HEK293 (cell line): ENCODE data around the gene CD93.

Experiments
- CTCF ChIA-PET: fragments of 350-600 bp; formaldehyde crosslinking; extraction: SDS; loops from one replicate; lab custom pipeline; 2021; ENCODE audit warnings: antibody characterized with exemption; lab: Yijun Ruan, JAX
- POLR2A ChIA-PET: fragments of 300-600 bp; formaldehyde crosslinking; extraction: SDS; loops from one replicate; lab custom pipeline; 2020; ENCODE audit warnings: antibody characterized with exemption, inconsistent platforms; lab: Yijun Ruan, JAX
- H3K27ac ChIP-seq: fragments of 200-500 bp; sonication (Bioruptor generic); 2 replicates; pipeline ENCODE4 v1.5.1; 2014; ENCODE audit warnings: low read depth, low read length, control low read depth, inconsistent platforms; ENCODE audit errors: extremely low read depth
- H3K36me3 ChIP-seq, 2 experiments: fragments of 200-500 bp in 1 of 2; sonication (Bioruptor generic) in 1 of 2; 1 replicate in 1 of 2; 2 replicates in 1 of 2; pipeline ENCODE4 v1.5.1; 2014 to 2017; ENCODE audit warnings: inconsistent platforms in 2 of 2, low read length in 2 of 2; ENCODE audit not compliant: control insufficient read depth in 2 of 2, insufficient read depth in 1 of 2
- H3K4me1 ChIP-seq: fragments of 200-500 bp; sonication (Bioruptor generic); 2 replicates; pipeline ENCODE4 v1.5.1; 2014; ENCODE audit warnings: mild to moderate bottlenecking, low read length, inconsistent platforms; ENCODE audit not compliant: control insufficient read depth, insufficient read depth
- H3K4me3 ChIP-seq: 2 replicates; pipeline ENCODE4 v1.5.1; 2011; ENCODE audit warnings: low read depth, mild to moderate bottlenecking, control low read depth, low read length, moderate library complexity
- H3K9me3 ChIP-seq: fragments of 200-500 bp; sonication (Bioruptor generic); 2 replicates; pipeline ENCODE4 v1.5.1; 2014; ENCODE audit warnings: low read depth, low read length, inconsistent platforms; ENCODE audit not compliant: control insufficient read depth, insufficient read depth
- ELK4 ChIP-seq: IDR thresholded peaks from 2 replicates; pipeline ENCODE4 v1.6.1; 2011; ENCODE audit warnings: mild to moderate bottlenecking, low read depth, low read length, borderline replicate concordance
- GLIS2 ChIP-seq: fragments of 450-650 bp; formaldehyde crosslinking; IDR thresholded peaks from 2 replicates; pipeline ENCODE4 v1.5.1; 2016; ENCODE audit warnings: missing biosample characterization, missing genetic modification characterization
- MZF1 ChIP-seq: fragments of 450-650 bp; formaldehyde crosslinking; IDR thresholded peaks from 2 replicates; pipeline ENCODE4 v1.5.1; 2017; ENCODE audit warnings: missing biosample characterization, missing genetic modification characterization, borderline replicate concordance
- ZNF114 ChIP-seq: fragments of 450-650 bp; formaldehyde crosslinking; IDR thresholded peaks from 2 replicates; pipeline ENCODE4 v1.5.0; 2017; ENCODE audit warnings: missing biosample characterization, missing genetic modification characterization
- ZNF121 ChIP-seq: fragments of 450-650 bp; formaldehyde crosslinking; IDR thresholded peaks from 2 replicates; pipeline ENCODE4 v1.5.1; 2016; ENCODE audit warnings: missing biosample characterization, missing genetic modification characterization
- ZNF221 ChIP-seq: fragments of 450-650 bp; formaldehyde crosslinking; IDR thresholded peaks from 2 replicates; pipeline ENCODE4 v1.5.1; 2017; ENCODE audit warnings: missing biosample characterization, missing genetic modification characterization, borderline replicate concordance
- ZNF26 ChIP-seq: fragments of 450-650 bp; formaldehyde crosslinking; IDR thresholded peaks from 2 replicates; pipeline ENCODE4 v1.5.1; 2016; ENCODE audit warnings: missing biosample characterization, missing genetic modification characterization
- ZNF274 ChIP-seq, 2 experiments: fragments of 200-500 bp in 1 of 2; fragments of 450-650 bp in 1 of 2; sonication (Bioruptor generic) in 1 of 2; formaldehyde crosslinking in 1 of 2; IDR thresholded peaks; 2 replicates each; pipeline versions ENCODE4 v1.5.1 to v1.6.1; 2014 to 2016; ENCODE audit warnings: borderline replicate concordance in 1 of 2, inconsistent platforms in 1 of 2, low read length in 1 of 2, missing biosample characterization in 1 of 2, missing genetic modification characterization in 1 of 2
- ZNF362 ChIP-seq: fragments of 450-650 bp; formaldehyde crosslinking; IDR thresholded peaks from 2 replicates; pipeline ENCODE4 v1.5.1; 2016; ENCODE audit warnings: missing biosample characterization, missing genetic modification characterization
- ZNF398 ChIP-seq: fragments of 450-650 bp; formaldehyde crosslinking; IDR thresholded peaks from 2 replicates; pipeline ENCODE4 v1.5.1; 2017; ENCODE audit warnings: missing biosample characterization, missing genetic modification characterization
- ZNF449 ChIP-seq: fragments of 450-650 bp; formaldehyde crosslinking; IDR thresholded peaks from 2 replicates; pipeline ENCODE4 v1.5.1; 2017; ENCODE audit warnings: missing biosample characterization, mild to moderate bottlenecking, missing genetic modification characterization, moderate library complexity
- ZNF529 ChIP-seq: fragments of 450-650 bp; formaldehyde crosslinking; IDR thresholded peaks from 2 replicates; pipeline ENCODE4 v1.5.1; 2017; ENCODE audit warnings: missing genetic modification characterization, missing biosample characterization; ENCODE audit not compliant: insufficient replicate concordance
- ZNF600 ChIP-seq: fragments of 450-650 bp; formaldehyde crosslinking; IDR thresholded peaks from 2 replicates; pipeline ENCODE4 v1.5.1; 2016; ENCODE audit warnings: missing biosample characterization, missing genetic modification characterization
- ZNF843 ChIP-seq: fragments of 450-650 bp; formaldehyde crosslinking; IDR thresholded peaks from 2 replicates; pipeline ENCODE4 v1.5.1; 2016; ENCODE audit warnings: missing biosample characterization, missing genetic modification characterization
- TF ChIP-seq, protein P1 (sequence below): fragments of 450-650 bp; formaldehyde crosslinking; IDR thresholded peaks from 2 replicates; pipeline ENCODE4 v1.5.1; 2016; ENCODE audit warnings: missing biosample characterization, missing genetic modification characterization

CD93 gene

DNA sequence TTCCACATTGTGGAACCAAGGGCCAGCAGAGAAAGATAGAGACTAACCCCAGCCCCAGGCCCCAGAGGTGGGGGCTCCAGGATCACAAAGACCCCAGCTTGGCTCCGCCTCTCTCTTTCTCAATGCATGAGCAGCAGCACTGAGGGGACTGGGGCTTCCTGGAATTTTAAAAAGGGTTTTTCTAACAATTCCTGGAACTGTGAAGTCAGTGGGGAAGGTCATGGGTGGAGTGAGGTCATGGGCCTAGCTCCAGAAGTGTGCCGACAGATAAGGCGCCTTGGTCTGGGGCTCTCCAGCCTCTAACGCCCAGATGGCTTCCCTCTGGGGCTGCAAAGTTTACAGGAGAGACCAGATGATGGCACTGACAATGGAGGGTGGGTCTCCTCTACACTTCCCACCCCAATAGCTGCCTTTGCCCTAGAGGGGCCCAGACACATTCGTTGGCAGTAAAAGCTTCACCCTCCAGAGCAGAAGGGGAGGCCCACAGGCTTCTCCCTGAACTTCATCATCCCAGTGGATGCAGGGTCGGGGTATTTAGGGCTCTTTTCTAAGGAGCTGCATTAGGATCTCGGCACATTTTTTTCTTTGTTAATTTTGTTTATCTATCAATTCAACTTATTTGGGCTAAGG lies 46.9 kb upstream of the CD93 start (continued):
- no peak for TF ChIP-seq ZNF529
- no peak for TF ChIP-seq ZNF114 (tag by site-specific recombination)
- no peak for TF ChIP-seq ZNF843 (tag by site-specific recombination)
- no peak for TF ChIP-seq GLIS2 (tag by site-specific recombination)

DNA sequence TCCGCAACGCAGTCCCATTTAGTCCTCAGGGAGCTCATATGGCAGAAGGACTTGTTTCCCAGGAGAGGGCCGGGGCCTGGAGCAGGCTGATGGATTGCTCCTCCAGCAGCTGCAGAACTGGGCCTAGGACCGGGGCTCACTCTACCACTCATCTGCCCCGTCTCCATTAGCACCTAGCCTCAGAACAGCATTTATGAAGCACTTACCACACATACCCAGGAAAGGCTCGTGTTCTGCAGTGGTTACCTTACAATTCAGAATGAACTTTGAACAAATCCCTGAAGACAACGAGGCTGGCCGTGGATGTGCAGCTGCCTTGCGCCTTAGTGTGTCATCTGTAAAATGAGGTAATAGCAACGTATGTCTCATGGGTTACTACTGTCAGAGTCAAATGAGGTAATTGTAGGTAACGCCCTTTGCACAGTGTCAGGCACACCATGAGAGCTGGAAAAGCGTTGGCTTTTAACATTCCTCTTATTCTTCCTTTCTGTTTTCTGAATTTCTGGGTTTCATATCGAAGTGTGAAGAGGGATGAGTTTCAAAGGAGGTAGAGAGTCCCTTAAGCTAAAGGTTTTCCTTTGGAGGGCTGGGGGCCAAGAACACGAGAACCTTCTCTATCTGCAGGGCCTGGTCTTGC lies 46.3 kb upstream of the CD93 start:
- Histone ChIP-seq H3K9me3 (no peaks in the 10 kb centered on the region), H3K4me3 (no peak overlapping the region), H3K27ac (no peak overlapping the region), H3K4me1 (no peaks in the 10 kb centered on the region), H3K36me3 (no peaks in the 10 kb centered on the region)
- CTCF ChIA-PET, result no interaction called here
- no peak for TF ChIP-seq ZNF362
- no peak for TF ChIP-seq MZF1 (tag by site-specific recombination)
- POLR2A ChIA-PET, result no interaction called here

GRCh38 chr20:23131766-23132165 lies 45.6 kb upstream of the CD93 start:
- ChIA-PET CTCF (interaction anchor here (1.8 kb wide), 1 partner anchor 209 kb away, joined by 7 read pairs; no protein-coding TSS in a partner anchor), POLR2A (no interaction called here)
- no peak for TF ChIP-seq ZNF121 (tag by site-specific recombination)
- no peaks in the 10 kb centered on the region for H3K4me1 ChIP-seq
- H3K27ac ChIP-seq, result no peak overlapping the region
- no peaks in the 10 kb centered on the region for H3K36me3 ChIP-seq
- no peak overlapping the region for H3K4me3 ChIP-seq
- no peaks in the 10 kb centered on the region for H3K9me3 ChIP-seq

GRCh38 chr20:23130622-23131140 lies 44.6 kb upstream of the CD93 start:
- no peak overlapping the region for H3K27ac ChIP-seq
- H3K36me3 ChIP-seq, result no peaks in the 10 kb centered on the region
- no peaks in the 10 kb centered on the region for H3K4me1 ChIP-seq
- ChIA-PET POLR2A (no interaction called here), CTCF (interaction anchor here (1.8 kb wide), 1 partner anchor 210 kb away, joined by 7 read pairs; no protein-coding TSS in a partner anchor)
- H3K9me3 ChIP-seq, result no peaks in the 10 kb centered on the region
- no peak overlapping the region for H3K4me3 ChIP-seq
- TF ChIP-seq ZNF274 (IDR thresholded peaks at IDR 0.05; ENCODE audit: low read length), result no peak
- no peak for TF ChIP-seq ZNF274 (tag by site-specific recombination; IDR thresholded peaks at IDR 0.05; ENCODE audit: borderline replicate concordance)
- no peak for TF ChIP-seq ELK4
- TF ChIP-seq ZNF26 (tag by site-specific recombination), result no peak
- TF ChIP-seq ZNF600, result no peak
- TF ChIP-seq, protein P1, sequence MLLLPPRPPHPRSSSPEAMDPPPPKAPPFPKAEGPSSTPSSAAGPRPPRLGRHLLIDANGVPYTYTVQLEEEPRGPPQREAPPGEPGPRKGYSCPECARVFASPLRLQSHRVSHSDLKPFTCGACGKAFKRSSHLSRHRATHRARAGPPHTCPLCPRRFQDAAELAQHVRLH (tag by site-specific recombination), result no peak
- TF ChIP-seq ZNF221 (tag by site-specific recombination), result no peak
- TF ChIP-seq ZNF449, result no peak
- TF ChIP-seq ZNF398 (tag by site-specific recombination), result no peak
- TF ChIP-seq, all 188 proteins: peak for 0
